Endodermal cell (in vitro differentiated cells): ENCODE measurements around the gene NUP85. TPM values are rescaled to one million over a fixed set of nuclear protein-coding genes. Genes with fewer than 3 reads are reported as not detected.
"Not testable (repeated sequence)": the region's sequence is repeated elsewhere in the genome, so short reads cannot be mapped to it uniquely, and the experiment has no call there.

Source experiments
- DNase-seq: peaks from one replicate; pipeline ENCODE4 v3.0.0-alpha.2; 2017
- H3K27ac ChIP-seq: 2 replicates; pipeline ENCODE4 v1.5.1; 2013; ENCODE audit warnings: mild to moderate bottlenecking, low read depth, low read length, moderate library complexity
- H3K27me3 ChIP-seq: 2 replicates; pipeline ENCODE4 v1.6.1; 2013; ENCODE audit warnings: mild to moderate bottlenecking, low read length, moderate library complexity; ENCODE audit not compliant: insufficient read depth, control insufficient read depth, poor library complexity, severe bottlenecking
- H3K36me3 ChIP-seq: 2 replicates; pipeline ENCODE4 v1.7.0; 2013; ENCODE audit warnings: mild to moderate bottlenecking, low read length, moderate library complexity; ENCODE audit not compliant: control insufficient read depth, insufficient read depth
- H3K4me1 ChIP-seq: one replicate; pipeline ENCODE4 v1.7.0; 2013; ENCODE audit warnings: low read length; ENCODE audit not compliant: control insufficient read depth, insufficient read depth
- H3K4me3 ChIP-seq: 2 replicates; pipeline ENCODE4 v1.5.1; 2013; ENCODE audit warnings: mild to moderate bottlenecking, low read length, moderate library complexity
- H3K9ac ChIP-seq: 2 replicates; pipeline ENCODE4 v1.6.1; 2013; ENCODE audit warnings: mild to moderate bottlenecking, low read length, moderate library complexity; ENCODE audit not compliant: poor library complexity, severe bottlenecking; ENCODE audit errors: extremely low read depth
- H3K9me3 ChIP-seq: 2 replicates; pipeline ENCODE4 v1.6.1; 2013; ENCODE audit warnings: mild to moderate bottlenecking, low read length, moderate library complexity; ENCODE audit not compliant: control insufficient read depth
- H3K27ac Mint-ChIP-seq: 2 replicates; pipeline ENCODE4 v1.8.0; 2020; ENCODE audit warnings: mixed read lengths
- H3K27me3 Mint-ChIP-seq: 2 replicates; pipeline ENCODE4 v1.8.0; 2021; ENCODE audit warnings: mild to moderate bottlenecking, mixed read lengths; ENCODE audit not compliant: insufficient read depth
- H3K36me3 Mint-ChIP-seq: 2 replicates; pipeline ENCODE4 v1.8.0; 2020; ENCODE audit warnings: low read depth, mixed read lengths
- H3K4me1 Mint-ChIP-seq: 2 replicates; pipeline ENCODE4 v1.8.0; 2020; ENCODE audit warnings: mixed read lengths
- H3K4me3 Mint-ChIP-seq: 2 replicates; pipeline ENCODE4 v1.8.0; 2020; ENCODE audit warnings: mild to moderate bottlenecking, moderate library complexity, mixed read lengths
- H3K9me3 Mint-ChIP-seq: 2 replicates; pipeline ENCODE4 v1.8.0; 2020; ENCODE audit warnings: mild to moderate bottlenecking, mixed read lengths
- WGBS, 2 experiments: methylation state at CpG; one replicate each; pipeline versions ENCODE4 v1.1.5 to v1.1.7; 2013; ENCODE audit warnings: missing lambda C conversion rate in 2 of 2, mixed read lengths in 1 of 2; ENCODE audit not compliant: insufficient coverage in 1 of 2, insufficient read length in 1 of 2; 5-methylcytosine and 5-hydroxymethylcytosine counted together
- long read RNA-seq, 4 experiments: library from polyadenylated mRNA in 2 of 4; library from RNA in 1 of 4; library from capped mRNA in 1 of 4; stranded (forward) in 3 of 4; unstranded in 1 of 4; transcript quantifications; one replicate each; pipeline ENCODE4 v2.0.0, GENCODE V29; 2020 to 2021; ENCODE audit warnings: inconsistent platforms in 1 of 4
- polyA plus RNA-seq, 2 experiments: library from polyadenylated mRNA; stranded (reverse); fragments of 50-300 nt; gene quantifications; one replicate each; pipeline ENCODE4 v1.2.3, GENCODE V29; 2013
- total RNA-seq, 2 donors: library from RNA; stranded (reverse); fragmentation: NEBNext Ultra II Directional in 1 of 2; extraction: Animal tissue kit (Norgen Biotek cat#: 25700) in 1 of 2; gene quantifications; 2 replicates in 1 of 2; 3 replicates in 1 of 2; pipeline ENCODE4 v1.2.1, GENCODE V29; 2021
- TF ChIP-seq, protein P1 (sequence below): fragments of 200-600 bp; sonication (generic); conservative IDR thresholded peaks from 2 replicates; pipeline ENCODE4 v1.5.0; 2021; ENCODE audit warnings: antibody characterized with exemption, mild to moderate bottlenecking

Gene NUP85, protein sequence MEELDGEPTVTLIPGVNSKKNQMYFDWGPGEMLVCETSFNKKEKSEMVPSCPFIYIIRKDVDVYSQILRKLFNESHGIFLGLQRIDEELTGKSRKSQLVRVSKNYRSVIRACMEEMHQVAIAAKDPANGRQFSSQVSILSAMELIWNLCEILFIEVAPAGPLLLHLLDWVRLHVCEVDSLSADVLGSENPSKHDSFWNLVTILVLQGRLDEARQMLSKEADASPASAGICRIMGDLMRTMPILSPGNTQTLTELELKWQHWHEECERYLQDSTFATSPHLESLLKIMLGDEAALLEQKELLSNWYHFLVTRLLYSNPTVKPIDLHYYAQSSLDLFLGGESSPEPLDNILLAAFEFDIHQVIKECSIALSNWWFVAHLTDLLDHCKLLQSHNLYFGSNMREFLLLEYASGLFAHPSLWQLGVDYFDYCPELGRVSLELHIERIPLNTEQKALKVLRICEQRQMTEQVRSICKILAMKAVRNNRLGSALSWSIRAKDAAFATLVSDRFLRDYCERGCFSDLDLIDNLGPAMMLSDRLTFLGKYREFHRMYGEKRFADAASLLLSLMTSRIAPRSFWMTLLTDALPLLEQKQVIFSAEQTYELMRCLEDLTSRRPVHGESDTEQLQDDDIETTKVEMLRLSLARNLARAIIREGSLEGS
- 100 to 1,000 TPM; 105 to 117 TPM for total RNA-seq
- polyA plus RNA-seq (2013, experiment 1 of 2): 61.6 TPM
- polyA plus RNA-seq (2013, experiment 2 of 2): 57.0 TPM
- long read RNA-seq, experiment 1, transcript NUP85-201 (19 exons, 2,121 nt): major isoform, 8 of 31 reads
- long read RNA-seq, experiment 1, partial matches to known transcripts: 12 of 31 reads
- long read RNA-seq, experiment 1, other reads (novel, unspliced or antisense): 8 of 31 reads
- long read RNA-seq, experiment 2, transcript NUP85-201 (19 exons, 2,121 nt): major isoform, 48 of 80 reads
- long read RNA-seq, experiment 2, partial matches to known transcripts: 5 of 80 reads
- long read RNA-seq, experiment 2, other reads (novel, unspliced or antisense): 25 of 80 reads
- long read RNA-seq, experiment 3, transcript NUP85-210 (18 exons, 1,890 nt): minor isoform, 7 of 257 reads
- long read RNA-seq, experiment 3, transcript NUP85-201 (19 exons, 2,121 nt): major isoform, 164 of 257 reads
- long read RNA-seq, experiment 3, partial matches to known transcripts: 13 of 257 reads
- long read RNA-seq, experiment 3, other reads (novel, unspliced or antisense): 71 of 257 reads
- long read RNA-seq, experiment 4, transcript NUP85-201 (19 exons, 2,121 nt): major isoform, 56 of 97 reads
- long read RNA-seq, experiment 4, partial matches to known transcripts: 21 of 97 reads
- long read RNA-seq, experiment 4, other reads (novel, unspliced or antisense): 18 of 97 reads

DNA sequence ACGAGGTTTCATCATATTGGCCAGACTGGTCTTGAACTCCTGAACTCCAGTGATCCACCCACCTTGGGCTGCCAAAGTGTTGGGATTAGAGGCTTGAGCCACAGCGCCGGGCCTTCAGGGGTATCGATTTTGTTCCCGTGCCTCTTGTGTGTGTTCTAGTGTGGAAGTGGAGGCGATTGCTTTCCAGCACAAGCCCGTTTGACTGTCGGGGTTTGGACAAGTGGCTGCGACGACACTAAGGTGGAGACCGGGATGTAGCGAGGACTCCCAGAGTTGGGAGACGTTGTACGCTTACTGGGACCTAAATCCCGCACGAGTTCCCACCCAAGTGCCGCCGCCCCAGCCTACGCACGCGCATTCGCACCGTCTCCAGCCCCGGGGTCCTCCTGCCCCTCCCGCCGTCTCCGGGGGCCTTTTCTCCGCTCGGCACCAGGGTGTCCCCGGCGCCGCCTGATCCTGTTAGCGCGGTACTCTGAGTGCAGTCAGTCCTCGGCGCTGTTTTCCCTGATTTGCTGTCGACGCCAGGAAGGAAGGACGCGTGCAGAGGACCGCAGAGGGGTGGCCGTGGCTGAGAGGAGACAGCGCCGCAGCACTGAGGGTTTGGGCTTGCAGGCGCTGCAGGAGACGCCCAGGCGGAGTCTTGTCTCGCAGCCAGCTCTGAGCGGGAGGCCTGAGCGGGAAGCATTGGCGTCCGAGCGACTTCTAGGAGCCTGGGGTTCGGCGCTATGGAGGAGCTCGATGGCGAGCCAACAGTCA lies at the start of gene NUP85:
TSS of gene NUP85 (plus strand) at position 643 of the 756 bp plus-strand sequence. CDS start at position 726, 83 bp downstream.
- 1% methylated on average over 39 to 57 of the region's 57 CpGs for whole genome bisulfite sequencing, 2 experiments
- H3K27me3 ChIP-seq: no peaks in the 10 kb centered on the region
- peaks cover 22% of the 10 kb centered on the region for H3K36me3 ChIP-seq
- H3K27me3 Mint-ChIP-seq: no peaks in the 10 kb centered on the region
- peak within 1 kb of the TSS; percentile 100 for H3K27ac Mint-ChIP-seq
- peak; percentile 99 for DNase-seq
- peak within 1 kb of the TSS; percentile 94 for H3K4me3 Mint-ChIP-seq
- no peaks in the 10 kb centered on the region for H3K4me1 ChIP-seq
- H3K9me3 Mint-ChIP-seq: no peaks in the 10 kb centered on the region
- peak within 1 kb of the TSS; percentile 98 for H3K4me3 ChIP-seq
- peaks cover 14% of the 10 kb centered on the region for H3K36me3 Mint-ChIP-seq
- peaks cover 6% of the 10 kb centered on the region for H3K4me1 Mint-ChIP-seq
- H3K9me3 ChIP-seq: no peaks in the 10 kb centered on the region
- peak within 1 kb of the TSS; percentile 98 for H3K9ac ChIP-seq
- peak within 1 kb of the TSS; percentile 100 for H3K27ac ChIP-seq
- TF ChIP-seq, protein P1, sequence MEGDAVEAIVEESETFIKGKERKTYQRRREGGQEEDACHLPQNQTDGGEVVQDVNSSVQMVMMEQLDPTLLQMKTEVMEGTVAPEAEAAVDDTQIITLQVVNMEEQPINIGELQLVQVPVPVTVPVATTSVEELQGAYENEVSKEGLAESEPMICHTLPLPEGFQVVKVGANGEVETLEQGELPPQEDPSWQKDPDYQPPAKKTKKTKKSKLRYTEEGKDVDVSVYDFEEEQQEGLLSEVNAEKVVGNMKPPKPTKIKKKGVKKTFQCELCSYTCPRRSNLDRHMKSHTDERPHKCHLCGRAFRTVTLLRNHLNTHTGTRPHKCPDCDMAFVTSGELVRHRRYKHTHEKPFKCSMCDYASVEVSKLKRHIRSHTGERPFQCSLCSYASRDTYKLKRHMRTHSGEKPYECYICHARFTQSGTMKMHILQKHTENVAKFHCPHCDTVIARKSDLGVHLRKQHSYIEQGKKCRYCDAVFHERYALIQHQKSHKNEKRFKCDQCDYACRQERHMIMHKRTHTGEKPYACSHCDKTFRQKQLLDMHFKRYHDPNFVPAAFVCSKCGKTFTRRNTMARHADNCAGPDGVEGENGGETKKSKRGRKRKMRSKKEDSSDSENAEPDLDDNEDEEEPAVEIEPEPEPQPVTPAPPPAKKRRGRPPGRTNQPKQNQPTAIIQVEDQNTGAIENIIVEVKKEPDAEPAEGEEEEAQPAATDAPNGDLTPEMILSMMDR: no peak

DNA sequence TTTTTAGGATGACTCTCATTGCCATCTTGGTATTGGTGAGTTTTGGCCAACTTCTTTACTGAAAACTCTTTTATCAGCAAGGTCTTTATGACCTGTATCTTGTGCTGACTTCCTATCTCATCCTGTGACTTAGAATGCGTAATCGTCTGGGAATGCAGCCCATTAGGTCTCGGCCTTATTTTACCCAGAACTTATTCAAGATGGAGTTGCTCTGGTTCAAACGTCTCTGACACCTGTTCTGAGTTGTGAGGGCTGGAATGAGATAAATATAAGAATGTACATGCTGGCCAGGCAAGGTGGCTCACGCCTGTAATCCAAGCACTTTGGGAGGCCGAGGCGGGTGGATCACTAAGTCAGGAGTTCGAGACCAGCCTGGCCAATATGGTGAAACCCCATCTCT lies 47.0 kb upstream of the NUP85 start:
- H3K4me3 Mint-ChIP-seq, H3K27ac Mint-ChIP-seq, H3K9ac ChIP-seq, DNase-seq, H3K9me3 ChIP-seq, H3K4me3 ChIP-seq, H3K4me1 Mint-ChIP-seq, H3K27ac ChIP-seq, H3K4me1 ChIP-seq, H3K27me3 Mint-ChIP-seq, H3K27me3 ChIP-seq, H3K9me3 Mint-ChIP-seq: not testable (repeated sequence)
- H3K36me3 ChIP-seq: peaks cover 18% of the 10 kb centered on the region
- peaks cover 11% of the 10 kb centered on the region for H3K36me3 Mint-ChIP-seq
- 93 to 100% methylated on average over 4 to 8 of the region's 8 CpGs for WGBS, 2 experiments

DNA sequence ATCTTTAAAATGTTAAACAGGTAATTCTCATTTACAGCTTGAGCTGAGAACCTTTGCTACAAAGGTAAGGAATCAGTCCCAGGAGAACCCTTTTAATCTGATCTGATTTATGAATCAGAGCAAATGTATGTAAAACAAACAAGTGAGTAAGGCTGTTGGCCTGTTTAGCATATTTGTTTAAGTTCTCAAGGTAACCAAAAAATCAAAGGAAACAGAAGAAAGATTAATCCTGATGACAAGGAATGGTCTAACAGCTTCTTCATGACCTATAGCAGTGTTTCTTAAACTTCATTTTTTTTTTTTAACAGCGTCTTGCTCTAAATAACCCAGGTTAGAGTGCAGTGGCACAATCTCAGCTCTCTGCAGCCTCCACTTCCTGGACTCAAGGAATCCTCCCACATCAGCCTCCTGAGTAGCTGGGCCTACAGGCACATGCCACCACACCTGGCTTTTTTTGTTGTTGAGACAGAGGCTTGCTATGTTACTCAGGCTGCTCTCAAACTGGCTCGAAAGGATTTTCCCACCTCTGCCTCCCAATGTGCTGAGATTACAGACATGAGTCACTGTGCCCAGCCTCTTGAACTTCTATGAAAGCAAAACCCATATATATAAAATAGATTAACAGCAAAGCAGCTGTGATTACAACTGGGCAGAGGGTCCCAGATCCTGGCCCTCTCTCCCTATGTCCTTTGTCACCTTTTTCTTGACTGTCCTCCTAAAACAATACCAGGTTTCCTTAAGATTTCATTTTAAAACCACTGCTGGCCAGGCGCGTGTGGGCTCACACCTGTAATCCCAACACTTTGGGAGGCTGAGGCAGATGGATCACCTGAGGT lies 46.1 kb upstream of the NUP85 start:
- H3K27me3 Mint-ChIP-seq: no peaks in the 10 kb centered on the region
- TF ChIP-seq, protein P1: no peak
- no peak overlapping the region for H3K27ac Mint-ChIP-seq
- H3K4me3 Mint-ChIP-seq: no peak overlapping the region
- WGBS, 2 experiments: 95 to 98% methylated on average over 4 of the region's 4 CpGs
- peaks cover 17% of the 10 kb centered on the region for H3K36me3 Mint-ChIP-seq
- H3K9me3 ChIP-seq: no peaks in the 10 kb centered on the region
- peaks cover 8% of the 10 kb centered on the region for H3K4me1 Mint-ChIP-seq
- H3K9ac ChIP-seq: no peak overlapping the region
- H3K4me1 ChIP-seq: peaks cover 3% of the 10 kb centered on the region
- DNase-seq: no peak
- no peaks in the 10 kb centered on the region for H3K9me3 Mint-ChIP-seq
- peaks cover 25% of the 10 kb centered on the region for H3K36me3 ChIP-seq
- H3K27ac ChIP-seq: no peak overlapping the region
- H3K27me3 ChIP-seq: no peaks in the 10 kb centered on the region
- H3K4me3 ChIP-seq: no peak overlapping the region
